SK-N-SH (cell line): Measurements from ENCODE around the gene TUBA8.

Source experiments
- CTCF ChIP-seq: fragments of 200-600 bp; sonication (generic); IDR thresholded peaks from 2 replicates; pipeline ENCODE4 v1.6.1; 2017; ENCODE audit warnings: antibody characterized with exemption, mild to moderate bottlenecking, moderate library complexity
- FOSL2 ChIP-seq: IDR thresholded peaks from 2 replicates; pipeline ENCODE4 v1.4.0; 2012; ENCODE audit warnings: low read depth, mild to moderate bottlenecking, moderate library complexity, borderline replicate concordance
- MAX ChIP-seq: IDR thresholded peaks from 2 replicates; pipeline ENCODE4 v1.4.0; 2012; ENCODE audit warnings: low read depth
- POLR2AphosphoS5 ChIP-seq: IDR thresholded peaks from 2 replicates; pipeline ENCODE4 v1.6.1; 2012; ENCODE audit warnings: low read depth, low read length
- RAD21 ChIP-seq: IDR thresholded peaks from 2 replicates; pipeline ENCODE4 v1.6.1; 2012; ENCODE audit warnings: mild to moderate bottlenecking, low read length
- REST ChIP-seq: IDR thresholded peaks from 2 replicates; pipeline ENCODE4 v1.6.1; 2012; ENCODE audit warnings: mild to moderate bottlenecking, low read depth, low read length, moderate library complexity
- TAF1 ChIP-seq: IDR thresholded peaks from 2 replicates; pipeline ENCODE4 v1.6.1; 2012; ENCODE audit warnings: low read depth, mild to moderate bottlenecking, low read length, moderate library complexity, borderline replicate concordance

- no peak for TF ChIP-seq CTCF
- no peak for TF ChIP-seq POLR2AphosphoS5
- TF ChIP-seq MAX = no peak
- no peak for TF ChIP-seq RAD21
- TF ChIP-seq TAF1 = no peak
- no peak for TF ChIP-seq REST
- TF ChIP-seq FOSL2 = no peak
Measured at GRCh38 chr22:18114495-18114894, 3.9 kb downstream of the TUBA8 start.
